Measurements from ENCODE around the gene CARMIL3.
"Not testable (repeated sequence)": the region's sequence is repeated elsewhere in the genome, so short reads cannot be mapped to it uniquely, and the experiment has no call there.

The CARMIL3 gene

GRCh38 chr14:24095271-24096068 lies 43.7 kb downstream of the CARMIL3 start:
- peak; percentile 79 for DNase-seq

- DNase-seq, result no peak
These were observed 44.9 kb downstream of the CARMIL3 start for GRCh38 chr14:24096545-24097181.

DNA sequence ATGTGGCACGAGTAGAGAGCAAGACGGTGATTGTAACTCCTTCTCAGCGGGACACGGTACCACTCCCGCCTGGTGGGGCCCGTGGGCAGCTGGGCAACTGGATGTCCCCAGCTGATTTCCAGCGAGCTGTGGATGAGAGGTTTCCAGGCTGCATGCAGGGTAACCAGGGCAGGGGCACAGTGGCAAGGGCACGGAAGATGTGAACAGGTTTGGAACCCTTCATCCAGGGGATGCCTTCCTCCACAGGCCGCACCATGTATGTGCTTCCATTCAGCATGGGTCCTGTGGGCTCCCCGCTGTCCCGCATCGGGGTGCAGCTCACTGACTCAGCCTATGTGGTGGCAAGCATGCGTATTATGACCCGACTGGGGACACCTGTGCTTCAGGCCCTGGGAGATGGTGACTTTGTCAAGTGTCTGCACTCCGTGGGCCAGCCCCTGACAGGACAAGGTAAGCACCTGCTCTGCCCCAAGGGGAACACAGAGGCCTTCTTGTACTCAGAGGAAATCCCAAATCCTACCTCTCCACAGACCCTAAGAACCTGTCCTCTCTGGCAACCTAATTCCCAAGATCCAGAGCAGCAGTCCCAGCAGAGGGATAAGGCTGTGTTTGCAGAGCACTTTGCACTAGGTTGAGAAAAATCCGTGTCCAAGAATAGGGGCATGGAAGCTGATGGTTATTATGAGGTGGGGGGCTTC lies 46.6 kb downstream of the CARMIL3 start:
- DNase-seq, result no peak

DNA sequence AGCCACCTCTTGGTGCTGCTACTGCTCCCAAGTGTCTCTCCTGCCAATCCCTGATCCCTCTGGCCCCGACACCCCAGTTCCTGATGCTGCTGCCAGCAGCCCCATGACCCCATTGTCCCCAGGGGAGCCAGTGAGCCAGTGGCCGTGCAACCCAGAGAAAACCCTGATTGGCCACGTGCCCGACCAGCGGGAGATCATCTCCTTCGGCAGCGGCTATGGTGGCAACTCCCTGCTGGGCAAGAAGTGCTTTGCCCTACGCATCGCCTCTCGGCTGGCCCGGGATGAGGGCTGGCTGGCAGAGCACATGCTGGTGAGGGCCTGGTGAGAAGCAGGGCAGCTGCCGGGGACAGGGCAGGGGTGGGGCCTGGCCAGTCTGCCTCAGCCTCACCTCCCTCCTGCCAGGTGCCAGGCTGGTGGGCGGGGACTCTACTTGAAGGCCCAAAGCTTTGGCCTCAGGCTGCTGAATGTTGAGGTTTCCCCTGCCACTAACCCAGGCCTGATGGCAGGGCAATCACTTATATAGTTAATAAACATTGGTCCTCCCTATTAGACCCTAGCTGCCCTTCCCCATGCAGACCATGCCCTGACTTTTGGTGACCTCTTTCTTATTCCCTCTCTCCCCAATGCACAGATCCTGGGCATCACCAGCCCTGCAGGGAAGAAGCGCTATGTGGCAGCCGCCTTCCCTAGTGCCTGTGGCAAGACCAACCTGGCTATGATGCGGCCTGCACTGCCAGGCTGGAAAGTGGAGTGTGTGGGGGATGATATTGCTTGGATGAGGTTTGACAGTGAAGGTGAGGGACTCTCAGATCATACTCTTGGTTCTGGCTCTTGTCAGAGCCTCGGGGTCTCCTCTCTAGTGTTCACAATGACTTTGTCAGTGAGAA lies 47.4 kb downstream of the CARMIL3 start:
- DNase-seq, result no peak

- DNase-seq, result no peak
These were observed 48.6 kb downstream of the CARMIL3 start for GRCh38 chr14:24100197-24100981.

DNA sequence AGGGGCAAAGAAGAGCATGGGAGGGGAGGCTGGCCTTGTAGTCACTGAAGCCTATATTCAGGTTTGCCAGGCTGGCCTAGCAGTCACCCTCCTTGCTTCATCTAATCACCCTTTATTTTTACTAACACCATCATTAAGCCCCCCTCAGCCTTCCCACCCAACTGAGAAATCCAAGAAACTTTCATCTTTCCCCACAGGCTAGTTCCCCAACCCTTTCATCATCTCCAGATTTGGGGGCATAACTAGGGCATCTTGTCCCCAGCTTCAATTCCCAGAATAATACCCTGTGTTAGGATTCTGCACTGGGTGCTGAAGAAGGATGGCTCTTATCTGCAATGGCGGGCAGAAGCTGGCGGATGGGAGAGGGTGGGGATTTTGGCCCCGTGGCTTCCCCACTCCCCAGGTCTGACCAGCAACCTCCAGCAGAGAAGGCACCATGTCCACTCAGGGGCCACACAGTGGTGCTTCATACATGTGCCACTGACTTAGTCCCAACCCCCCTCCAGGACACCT lies 49.2 kb downstream of the CARMIL3 start:
- DNase-seq, result no peak

DNA sequence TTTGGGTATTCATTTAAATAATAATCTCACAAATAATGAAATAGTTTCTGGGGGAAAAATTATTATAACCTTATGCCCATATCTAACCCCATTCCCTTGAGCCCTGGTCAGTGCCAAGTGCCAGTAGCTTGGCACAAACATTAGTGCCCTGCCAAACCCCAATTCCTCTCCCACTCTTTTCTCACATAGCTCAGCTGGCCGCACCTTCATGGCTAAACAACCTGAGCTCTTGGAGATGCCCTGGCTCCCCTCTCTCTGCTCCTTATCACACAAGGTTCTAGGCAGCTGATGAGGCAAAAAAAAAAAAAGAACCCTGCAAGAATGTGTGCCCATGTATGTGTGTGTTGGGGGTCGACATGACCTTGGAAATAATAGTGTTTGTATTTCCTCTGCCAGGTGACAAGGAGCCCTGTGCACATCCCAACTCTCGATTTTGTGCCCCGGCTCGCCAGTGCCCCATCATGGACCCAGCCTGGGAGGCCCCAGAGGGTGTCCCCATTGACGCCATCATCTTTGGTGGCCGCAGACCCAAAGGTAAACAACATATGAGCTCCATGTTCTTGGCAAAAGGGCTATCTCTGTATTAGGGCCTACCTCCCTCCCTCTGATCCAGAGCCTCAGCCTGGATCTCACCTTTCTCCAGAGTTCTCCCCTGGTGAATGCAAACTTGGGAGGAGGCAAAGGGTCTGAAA lies 50.7 kb downstream of the CARMIL3 start:
- no peak for DNase-seq

GRCh38 chr14:24103451-24103850 lies 51.6 kb downstream of the CARMIL3 start:
- DNase-seq, result no peak

DNA sequence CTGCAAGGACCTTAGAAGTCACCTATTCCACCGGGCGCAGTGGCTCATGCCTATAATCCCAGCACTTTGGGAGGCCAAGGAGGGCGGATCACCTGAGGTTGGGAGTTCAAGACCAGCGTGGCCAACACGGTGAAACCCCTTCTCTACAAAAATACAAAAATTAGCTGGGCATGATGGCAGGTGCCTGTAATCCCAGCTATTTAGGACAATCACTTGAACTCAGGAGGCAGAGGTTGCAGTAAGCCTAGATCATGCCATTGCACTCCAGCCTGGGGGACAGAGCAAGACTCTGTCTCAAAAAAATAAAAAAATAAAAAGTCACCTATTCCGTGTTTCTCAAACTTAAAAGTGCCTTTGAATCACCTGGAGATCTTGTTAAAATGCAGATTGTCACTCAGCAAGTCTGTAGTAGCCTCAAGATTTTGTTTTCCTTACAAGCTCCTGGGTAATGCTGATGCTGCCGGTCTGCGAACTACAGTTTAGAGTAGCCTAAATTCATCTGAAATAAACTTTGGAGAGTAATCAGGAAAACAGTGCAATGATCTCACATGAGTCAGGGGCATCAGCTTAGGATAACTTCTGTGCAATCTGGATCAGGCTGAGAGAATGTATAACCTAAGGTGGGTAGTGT lies 53.9 kb downstream of the CARMIL3 start:
- not testable (repeated sequence) for DNase-seq

DNA sequence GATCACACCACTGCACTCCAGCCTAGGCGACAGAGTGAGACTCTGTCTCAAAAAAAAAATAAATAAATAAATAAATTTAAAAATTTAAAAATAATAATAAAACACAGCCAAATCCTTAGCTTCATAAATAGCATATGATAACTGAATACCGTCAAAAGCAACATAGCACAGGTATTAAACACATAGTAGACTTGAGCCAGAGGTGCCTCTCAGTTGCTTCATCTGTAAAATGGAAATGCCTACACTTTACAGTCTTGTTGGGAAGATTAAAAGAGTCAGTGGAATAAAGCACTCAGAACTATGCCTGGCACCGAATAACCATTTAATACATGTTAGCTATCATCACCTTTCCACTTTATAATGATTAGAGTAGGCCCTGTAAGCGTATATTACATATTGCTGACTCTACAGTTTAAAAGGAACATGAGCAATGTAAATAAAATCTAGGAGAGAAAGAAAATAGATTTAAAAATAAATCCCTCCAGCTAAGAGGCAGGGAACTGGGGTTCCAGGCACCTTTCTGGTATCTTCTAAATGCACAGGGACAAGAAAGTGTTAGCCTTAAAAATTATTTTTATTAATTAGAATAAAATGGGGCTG lies 55.0 kb downstream of the CARMIL3 start:
- DNase-seq, result no peak

GRCh38 chr14:24108336-24108874 lies 56.6 kb downstream of the CARMIL3 start:
- no peak for DNase-seq

- no peak for DNase-seq
These were observed 58.3 kb downstream of the CARMIL3 start for GRCh38 chr14:24110060-24110459.

DNA sequence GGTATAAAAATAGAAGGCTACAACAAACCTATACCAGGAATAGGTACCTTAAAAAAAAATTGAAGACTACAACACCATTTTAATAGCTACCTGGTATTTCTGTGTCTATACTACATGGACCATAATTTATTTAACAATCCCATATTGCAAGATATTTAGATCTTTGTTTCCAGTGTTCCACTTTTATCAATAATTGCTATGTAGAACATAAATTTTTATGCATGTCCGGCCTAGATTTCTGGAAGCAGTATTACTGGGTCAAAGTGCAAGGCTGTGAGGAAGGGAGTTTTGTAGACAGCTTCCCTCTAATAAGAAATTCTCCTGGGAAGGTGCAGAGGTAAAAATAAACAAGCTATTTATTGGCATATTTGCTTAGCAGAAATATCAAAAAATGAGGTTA lies 58.7 kb downstream of the CARMIL3 start:
- DNase-seq, result no peak

GRCh38 chr14:24113379-24113800 lies 61.6 kb downstream of the CARMIL3 start:
- no peak for DNase-seq

- DNase-seq, result peak; percentile 89
These were observed 62.2 kb downstream of the CARMIL3 start for GRCh38 chr14:24113801-24114531.

- peak; percentile 99 for DNase-seq
These were observed 63.0 kb downstream of the CARMIL3 start, which contains the start of the genes DCAF11 and NRL for GRCh38 chr14:24114532-24115421. DCAF11 (plus strand) TSS chr14:24114777; CDS start chr14:24115595, 818 bp downstream. NRL (minus strand) TSS chr14:24114949; CDS start chr14:24082848, 32,101 bp downstream.

DNA sequence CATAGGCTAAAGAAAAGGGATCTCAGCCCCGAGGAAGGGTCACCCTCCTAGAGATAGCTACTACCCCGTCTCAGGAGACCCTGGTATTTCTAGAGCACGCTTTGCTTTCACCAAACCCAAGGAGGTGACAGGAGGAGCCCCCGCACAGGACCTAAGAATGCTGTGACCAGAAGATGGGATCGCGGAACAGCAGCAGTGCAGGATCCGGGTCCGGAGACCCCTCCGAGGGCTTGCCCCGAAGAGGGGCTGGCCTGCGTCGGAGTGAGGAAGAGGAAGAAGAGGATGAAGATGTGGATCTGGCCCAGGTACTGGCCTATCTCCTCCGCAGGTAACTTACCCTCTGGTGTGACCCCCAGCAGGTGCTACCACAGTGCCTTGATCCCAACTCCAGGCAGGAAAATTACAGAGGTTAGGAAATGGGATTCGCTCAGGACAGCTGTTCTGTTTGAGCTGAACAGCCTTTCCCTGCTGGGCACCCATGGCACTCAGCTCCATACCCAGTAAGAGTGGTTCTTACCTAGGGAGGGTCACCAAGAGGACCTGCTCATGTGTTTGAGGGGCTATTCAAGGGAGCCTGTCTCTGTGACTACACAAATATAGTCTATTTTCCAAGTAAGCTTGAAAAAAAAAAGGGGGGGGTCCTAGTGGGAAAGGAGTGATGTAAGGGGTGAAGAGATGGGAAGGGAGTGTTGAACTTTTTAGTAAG lies 63.8 kb downstream of the CARMIL3 start:
- no peak for DNase-seq
